Colonic mucosa (tissue), 4 donors: ENCODE measurements around the gene POLR3C. TPM values are rescaled to one million over a fixed set of nuclear protein-coding genes. Genes with fewer than 3 reads are reported as not detected.

ENCODE experiments used
- DNase-seq: peaks from one replicate; pipeline ENCODE4 v3.0.0-alpha.2; 2020
- H3K27ac ChIP-seq: fragments of 200-600 bp; one replicate; pipeline ENCODE4 v1.8.0; 2021
- H3K27me3 ChIP-seq: fragments of 200-600 bp; one replicate; pipeline ENCODE4 v1.8.0; 2021
- H3K36me3 ChIP-seq: fragments of 200-600 bp; one replicate; pipeline ENCODE4 v1.8.0; 2021
- H3K4me1 ChIP-seq: fragments of 200-600 bp; one replicate; pipeline ENCODE4 v1.8.0; 2021; ENCODE audit warnings: mild to moderate bottlenecking
- H3K4me3 ChIP-seq: fragments of 200-600 bp; one replicate; pipeline ENCODE4 v1.8.0; 2021
- H3K9ac ChIP-seq, 2 donors: one replicate each; pipeline ENCODE4 v1.7.0; 2013; ENCODE audit warnings: control low read depth in 2 of 2, low read depth in 2 of 2, low read length in 2 of 2
- H3K9me3 ChIP-seq: fragments of 200-600 bp; one replicate; pipeline ENCODE4 v1.8.0; 2021
- CTCF ChIP-seq: fragments of 200-600 bp; IDR thresholded peaks from one replicate; pipeline ENCODE4 v1.8.0; 2022; ENCODE audit warnings: antibody characterized with exemption, mild to moderate bottlenecking
- intact Hi-C: fragments of 100-400 bp; cut with DNase I; formaldehyde crosslinking; loops from one replicate; pipeline ENCODE4 v1.14.1; 2022
- microRNA-seq: library from miRNA; unstranded; fragments of <30 nt; microRNA quantifications from one replicate; pipeline ENCODE4, GENCODE V29; 2019
- total RNA-seq, 2 donors: library from RNA; stranded (reverse); fragmentation: NEBNext Ultra II Directional in 1 of 2; extraction: Animal tissue kit (Norgen Biotek cat#: 25700) in 1 of 2; gene quantifications; one replicate each; pipeline ENCODE4 v1.2.1, GENCODE V29; 2021
- donor health status: healthy.
- donor health status: DM: no; HTN: no; CAD: no.
- donor health status: DM: no; HTN: no; CAD: no.

Gene POLR3C
- total RNA-seq, 2 donors from 2014 or later = 17.2 to 18.8 TPM

GRCh38 chr1:145893306-145894055, 69.5 kb downstream of the POLR3C start:
- Histone ChIP-seq H3K27me3 (no peaks in the 10 kb centered on the region), H3K4me1 (peaks cover 7% of the 10 kb centered on the region), H3K9ac (no peak overlapping the region), H3K4me3 (no peak overlapping the region), H3K27ac (no peak overlapping the region), H3K36me3 (no peaks in the 10 kb centered on the region), H3K9me3 (no peaks in the 10 kb centered on the region)
- no peak for TF ChIP-seq CTCF
- DNase-seq = no peak
- intact Hi-C loops = no loop called here

Small RNA genes lying within 50 kb of the gene (microRNA-seq; reads per million reads assigned to microRNA genes)
- not detected for gene MIR6736

Other genes starting within 250 kb of the POLR3C start
- gene GPR89A, start 216.2 kb upstream of the POLR3C start, total RNA-seq = 10 to 100 TPM; 14.8 to 16.7 TPM
- gene PDZK1, start 116.8 kb upstream of the POLR3C start, total RNA-seq = under 1 TPM; 0.64 to 0.98 TPM
- under 1 TPM; 0.25 to 0.61 TPM for gene CD160, start 104.7 kb upstream of the POLR3C start, total RNA-seq
- gene RNF115, start 105 bp upstream of the POLR3C start, total RNA-seq = 1 to 10 TPM; 6.4 to 6.9 TPM
- under 1 TPM; 0.69 to 0.82 TPM for gene NUDT17, start 21.4 kb downstream of the POLR3C start, total RNA-seq
- 10 to 100 TPM; 14.1 to 15.8 TPM for gene PIAS3, start 34.9 kb downstream of the POLR3C start, total RNA-seq
- under 1 TPM; 0.53 to 0.59 TPM for gene ANKRD35, start 61.7 kb downstream of the POLR3C start, total RNA-seq
- gene ITGA10, start 85.8 kb downstream of the POLR3C start, total RNA-seq = 1 to 10 TPM in 1 of 2 donors, under 1 TPM in 1; 0.19 to 1.7 TPM
- 10 to 100 TPM; 28.2 to 31.1 TPM for gene PEX11B, start 94.5 kb downstream of the POLR3C start, total RNA-seq
- gene RBM8A, start 103.3 kb downstream of the POLR3C start, total RNA-seq = 100 to 1,000 TPM; 108 to 148 TPM
- 1 to 10 TPM; 4.7 to 8.6 TPM for gene LIX1L, start 133.8 kb downstream of the POLR3C start, total RNA-seq
- gene ANKRD34A, start 140.4 kb downstream of the POLR3C start, total RNA-seq = under 1 TPM; 0.21 to 0.44 TPM
- gene POLR3GL, start 140.5 kb downstream of the POLR3C start, total RNA-seq = 10 to 100 TPM; 12.6 to 16.1 TPM
- 100 to 1,000 TPM; 302 to 496 TPM for gene TXNIP, start 172.4 kb downstream of the POLR3C start, total RNA-seq
- gene HJV, start 197.5 kb downstream of the POLR3C start, total RNA-seq = not detected